HL-60 (cell line): ENCODE data around the gene TBC1D16.

ENCODE experiments used
- DNase-seq, 2 experiments: peaks; one replicate each; pipeline ENCODE4 v3.0.0-alpha.2; 2010 to 2020; ENCODE audit warnings: low read depth in 1 of 2, low spot score in 1 of 2
- H3K27ac ChIP-seq: fragments of 250-450 bp; sonication (Bioruptor Pico); replicated peaks from 2 replicates; pipeline ENCODE4 v1.5.1; 2020; ENCODE audit warnings: mild to moderate bottlenecking, moderate library complexity
- H3K27me3 ChIP-seq: fragments of 250-450 bp; sonication (Bioruptor Pico); 2 replicates; pipeline ENCODE4 v1.5.1; 2021; ENCODE audit warnings: mild to moderate bottlenecking, moderate library complexity; ENCODE audit not compliant: insufficient read depth, poor library complexity, severe bottlenecking
- H3K4me3 ChIP-seq: replicated peaks from 2 replicates; pipeline ENCODE4 v1.5.1; 2011; ENCODE audit warnings: mild to moderate bottlenecking, control low read depth, low read length; ENCODE audit not compliant: insufficient read depth
- CTCF ChIP-seq: IDR thresholded peaks from one replicate; pipeline ENCODE4 v1.5.1; 2011; ENCODE audit warnings: low read length, control low read depth, inconsistent platforms; ENCODE audit not compliant: insufficient read depth
- GABPA ChIP-seq: IDR thresholded peaks from 2 replicates; pipeline ENCODE4 v1.6.1; 2012; ENCODE audit warnings: low read depth
- POLR2AphosphoS5 ChIP-seq: IDR thresholded peaks from 2 replicates; pipeline ENCODE4 v1.6.1; 2012; ENCODE audit warnings: low read depth
- REST ChIP-seq: IDR thresholded peaks from 2 replicates; pipeline ENCODE4 v1.6.1; 2012; ENCODE audit warnings: low read depth; ENCODE audit not compliant: insufficient replicate concordance
- SPI1 ChIP-seq: IDR thresholded peaks from 2 replicates; pipeline ENCODE4 v1.6.1; 2012; ENCODE audit warnings: low read depth, mild to moderate bottlenecking, borderline replicate concordance

The TBC1D16 gene

GRCh38 chr17:79947351-79948031 is 88.2 kb downstream of the TBC1D16 start:
- Histone ChIP-seq H3K27ac (no peak overlapping the region), H3K27me3 (peaks cover 2% of the 10 kb centered on the region), H3K4me3 (no peak overlapping the region)
- no peak for DNase-seq
- TF ChIP-seq GABPA: no peak
- no peak for TF ChIP-seq POLR2AphosphoS5
- TF ChIP-seq REST: no peak
- no peak for TF ChIP-seq CTCF
- no peak for TF ChIP-seq SPI1

- H3K27ac ChIP-seq: no peak overlapping the region
- TF ChIP-seq SPI1 (no peak), REST (no peak), POLR2AphosphoS5 (no peak), GABPA (no peak), CTCF (no peak)
- peaks cover 2% of the 10 kb centered on the region for H3K27me3 ChIP-seq
- H3K4me3 ChIP-seq: no peak overlapping the region
- DNase-seq: no peak
Measured at GRCh38 chr17:79946352-79947231, 89.1 kb downstream of the TBC1D16 start.

- TF ChIP-seq SPI1 (no peak), POLR2AphosphoS5 (no peak), CTCF (no peak), REST (no peak), GABPA (no peak)
- Histone ChIP-seq H3K27ac (no peak overlapping the region), H3K4me3 (no peak overlapping the region), H3K27me3 (peaks cover 2% of the 10 kb centered on the region)
- DNase-seq: no peak
Measured at GRCh38 chr17:79945591-79946255, 89.9 kb downstream of the TBC1D16 start.
